Endothelial cell of umbilical vein (primary cell): Measurements from ENCODE around the gene CAMTA1.

Source experiments
- CTCF ChIP-seq, 2 donors: IDR thresholded peaks; 1 replicate in 1 of 2; 2 replicates in 1 of 2; pipeline ENCODE4 v1.5.1; 2011; ENCODE audit warnings: low read length in 2 of 2, mild to moderate bottlenecking in 2 of 2, moderate library complexity in 2 of 2, control low read depth in 1 of 2, inconsistent platforms in 1 of 2, low read depth in 1 of 2; ENCODE audit not compliant: insufficient read depth in 1 of 2; ENCODE audit errors: extremely low read depth in 1 of 2
- EZH2 ChIP-seq: IDR thresholded peaks from 2 replicates; pipeline ENCODE4 v1.6.1; 2012; ENCODE audit warnings: borderline replicate concordance, low read depth, mild to moderate bottlenecking, moderate library complexity, low read length, inconsistent platforms; ENCODE audit not compliant: severe bottlenecking
- POLR2A ChIP-seq: IDR thresholded peaks from 2 replicates; pipeline ENCODE4 v1.6.1; 2012; ENCODE audit warnings: low read depth, mild to moderate bottlenecking, control low read depth, low read length

GRCh38 chr1:6951536-6951935 lies 166.3 kb downstream of the CAMTA1 start:
- TF ChIP-seq CTCF (IDR thresholded peaks at IDR 0.05; ENCODE audit: extremely low read depth in 1 of 2, insufficient read depth in 1 of 2, low read depth in 1 of 2, low read length in 2 of 2) (no peak), POLR2A (no peak), EZH2 (no peak)
